ENCODE measurements around the gene NUP188.
"Not testable (repeated sequence)": the region's sequence is repeated elsewhere in the genome, so short reads cannot be mapped to it uniquely, and the experiment has no call there.

Gene NUP188

GRCh38 chr9:129012893-129013448, 65.5 kb downstream of the NUP188 start:
- intact Hi-C loops (cut with DNase I) = no loop called here
- no peak for DNase-seq

- intact Hi-C loops (cut with DNase I) = no loop called here
- no peak for DNase-seq
These were observed 66.2 kb downstream of the NUP188 start for GRCh38 chr9:129013674-129014073.

GRCh38 chr9:129014124-129014523, 66.6 kb downstream of the NUP188 start:
- intact Hi-C loops (cut with DNase I) = no loop called here
- DNase-seq = no peak

GRCh38 chr9:129014608-129015007, 67.1 kb downstream of the NUP188 start:
- DNase-seq = no peak
- intact Hi-C loops (cut with DNase I) = no loop called here

GRCh38 chr9:129021091-129021490, 73.6 kb downstream of the NUP188 start:
- DNase-seq = no peak
- intact Hi-C loops (cut with DNase I) = no loop called here

GRCh38 chr9:129022037-129022436, 74.5 kb downstream of the NUP188 start:
- intact Hi-C loops (cut with DNase I) = no loop called here
- no peak for DNase-seq

- peak in 31 of 42 donors; percentile 11 to 73 (median 44) for DNase-seq
- intact Hi-C loops (cut with DNase I) = no loop called here
These were observed 75.8 kb downstream of the NUP188 start for GRCh38 chr9:129023036-129023907.

GRCh38 chr9:129023908-129024233, 76.4 kb downstream of the NUP188 start:
- DNase-seq = no peak
- intact Hi-C loops (cut with DNase I) = no loop called here

GRCh38 chr9:129026442-129027223, 79.1 kb downstream of the NUP188 start:
- DNase-seq = peak in 28 of 42 donors; percentile 22 to 67 (median 41)
- intact Hi-C loops (cut with DNase I) = no loop called here

GRCh38 chr9:129027224-129027684, 79.8 kb downstream of the NUP188 start:
- DNase-seq = no peak

GRCh38 chr9:129027685-129028191, 80.2 kb downstream of the NUP188 start:
- intact Hi-C loops (cut with DNase I) = no loop called here
- DNase-seq = peak in 7 of 42 donors; percentile 15 to 74 (median 43)

More at GRCh38 chr9:129027224-129027684, 79.8 kb downstream of the NUP188 start:
- intact Hi-C loops (cut with DNase I) = no loop called here

- intact Hi-C loops (cut with DNase I) = no loop called here
- peak; percentile 88 to 100 (median 98) for DNase-seq
These were observed 80.9 kb downstream of the NUP188 start, which contains the start of gene SH3GLB2 for GRCh38 chr9:129028192-129028966. SH3GLB2 (minus strand) TSS chr9:129028331; CDS start chr9:129028154, 177 bp downstream.

- intact Hi-C loops (cut with DNase I) = no loop called here
- DNase-seq = no peak
These were observed 82.7 kb downstream of the NUP188 start for GRCh38 chr9:129030191-129030590.

- intact Hi-C loops (cut with DNase I) = no loop called here
- DNase-seq = no peak
These were observed 84.0 kb downstream of the NUP188 start for GRCh38 chr9:129031514-129031913.

GRCh38 chr9:129032541-129033159, 85.2 kb downstream of the NUP188 start:
- intact Hi-C loops (cut with DNase I) = no loop called here
- DNase-seq = no peak

- intact Hi-C loops (cut with DNase I) = no loop called here
- no peak for DNase-seq
These were observed 85.7 kb downstream of the NUP188 start for GRCh38 chr9:129033216-129033615.

GRCh38 chr9:129035838-129036237, 88.3 kb downstream of the NUP188 start:
- intact Hi-C loops (cut with DNase I) = not testable (repeated sequence)
- DNase-seq = peak in 4 of 42 donors; percentile 7 to 26 (median 16)

GRCh38 chr9:129036241-129036922, 88.9 kb downstream of the NUP188 start, which contains the start of gene MIGA2:
MIGA2 (plus strand) TSS chr9:129036626; CDS start chr9:129040595, 3,969 bp downstream.
- peak; percentile 95 to 100 (median 99) for DNase-seq
- intact Hi-C loops (cut with DNase I) = no loop called here

Data from head of caudate nucleus (tissue), 42 donors.